ENCODE measurements around the gene FRMPD1.

DNA sequence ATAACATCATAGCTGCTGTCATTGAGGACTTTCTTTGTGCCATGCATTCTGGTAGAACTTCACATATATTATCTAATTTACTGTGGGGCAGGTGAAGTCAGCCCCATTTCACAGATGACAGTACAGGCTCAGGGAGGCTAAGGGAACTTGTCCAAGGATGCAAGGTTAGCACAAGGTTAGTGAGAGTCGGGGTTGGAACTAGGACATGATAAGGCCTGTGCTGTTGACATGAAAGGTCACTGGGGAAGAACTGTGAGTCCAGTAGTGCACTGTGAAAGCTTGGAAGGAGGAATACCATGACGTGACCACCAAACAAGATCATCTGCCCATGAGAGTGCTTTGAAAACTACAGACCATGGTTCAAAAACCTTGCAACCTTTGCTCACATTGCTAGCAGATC lies 26.7 kb downstream of the FRMPD1 start:
- TF ChIP-seq, protein P1, sequence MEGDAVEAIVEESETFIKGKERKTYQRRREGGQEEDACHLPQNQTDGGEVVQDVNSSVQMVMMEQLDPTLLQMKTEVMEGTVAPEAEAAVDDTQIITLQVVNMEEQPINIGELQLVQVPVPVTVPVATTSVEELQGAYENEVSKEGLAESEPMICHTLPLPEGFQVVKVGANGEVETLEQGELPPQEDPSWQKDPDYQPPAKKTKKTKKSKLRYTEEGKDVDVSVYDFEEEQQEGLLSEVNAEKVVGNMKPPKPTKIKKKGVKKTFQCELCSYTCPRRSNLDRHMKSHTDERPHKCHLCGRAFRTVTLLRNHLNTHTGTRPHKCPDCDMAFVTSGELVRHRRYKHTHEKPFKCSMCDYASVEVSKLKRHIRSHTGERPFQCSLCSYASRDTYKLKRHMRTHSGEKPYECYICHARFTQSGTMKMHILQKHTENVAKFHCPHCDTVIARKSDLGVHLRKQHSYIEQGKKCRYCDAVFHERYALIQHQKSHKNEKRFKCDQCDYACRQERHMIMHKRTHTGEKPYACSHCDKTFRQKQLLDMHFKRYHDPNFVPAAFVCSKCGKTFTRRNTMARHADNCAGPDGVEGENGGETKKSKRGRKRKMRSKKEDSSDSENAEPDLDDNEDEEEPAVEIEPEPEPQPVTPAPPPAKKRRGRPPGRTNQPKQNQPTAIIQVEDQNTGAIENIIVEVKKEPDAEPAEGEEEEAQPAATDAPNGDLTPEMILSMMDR (IDR thresholded peaks at IDR 0.05): no peak
- no peak for TF ChIP-seq POLR2A (IDR thresholded peaks at IDR 0.05)
